Calu3 (cell line): ENCODE data around the gene WLS. TPM values are rescaled to one million over a fixed set of nuclear protein-coding genes. Genes with fewer than 3 reads are reported as not detected.
A peak's percentile ranks its signal among the peaks of the same experiment; 100 is the strongest.

Experiments
- BruUV-seq: library from RNA; stranded (reverse); fragments of 400-500 nt; replicated peaks from 2 replicates; lab custom pipeline; 2021; lab: Mats Ljungman, UMichigan
- CTCF ChIA-PET: fragments of 300-600 bp; sonication (Branson Sonifier 250); formaldehyde crosslinking; loops from one replicate; lab custom pipeline; 2022; ENCODE audit warnings: antibody characterized with exemption; lab: Charles Lee
- DNase-seq: peaks from one replicate; pipeline ENCODE4 v3.0.0; 2022
- H3K27ac Mint-ChIP-seq: one replicate; pipeline ENCODE4 v1.8.0; 2022; ENCODE audit warnings: mixed read lengths; ENCODE audit not compliant: unreplicated experiment
- H3K27me3 Mint-ChIP-seq: one replicate; pipeline ENCODE4 v1.8.0; 2022; ENCODE audit warnings: mixed read lengths; ENCODE audit not compliant: unreplicated experiment
- H3K36me3 Mint-ChIP-seq: one replicate; pipeline ENCODE4 v1.8.0; 2022; ENCODE audit warnings: mild to moderate bottlenecking, moderate library complexity, mixed read lengths; ENCODE audit not compliant: insufficient read depth, unreplicated experiment
- H3K4me1 Mint-ChIP-seq: one replicate; pipeline ENCODE4 v1.8.0; 2022; ENCODE audit warnings: mild to moderate bottlenecking, low read depth, mixed read lengths; ENCODE audit not compliant: unreplicated experiment
- H3K4me3 Mint-ChIP-seq: one replicate; pipeline ENCODE4 v1.8.0; 2022; ENCODE audit warnings: mild to moderate bottlenecking, low read depth, moderate library complexity, mixed read lengths; ENCODE audit not compliant: unreplicated experiment
- H3K9me3 Mint-ChIP-seq: one replicate; pipeline ENCODE4 v1.8.0; 2022; ENCODE audit warnings: low read depth, mixed read lengths; ENCODE audit not compliant: unreplicated experiment
- CTCF ChIP-seq: fragments of 200-600 bp; IDR thresholded peaks from one replicate; pipeline ENCODE4 v1.8.0; 2022; ENCODE audit warnings: antibody characterized with exemption; ENCODE audit not compliant: unreplicated experiment
- intact Hi-C: fragments of 100-400 bp; cut with micrococcal nuclease; formaldehyde crosslinking; loops from one replicate; pipeline ENCODE4 v1.10.0; 2022; ENCODE audit not compliant: unreplicated experiment
- total RNA-seq: library from RNA; stranded (reverse); gene quantifications from 2 replicates; pipeline ENCODE4 v1.2.3, GENCODE V29; 2022

The WLS gene
- total RNA-seq, 1 experiment from 2014 or later: 50.9 TPM

DNA sequence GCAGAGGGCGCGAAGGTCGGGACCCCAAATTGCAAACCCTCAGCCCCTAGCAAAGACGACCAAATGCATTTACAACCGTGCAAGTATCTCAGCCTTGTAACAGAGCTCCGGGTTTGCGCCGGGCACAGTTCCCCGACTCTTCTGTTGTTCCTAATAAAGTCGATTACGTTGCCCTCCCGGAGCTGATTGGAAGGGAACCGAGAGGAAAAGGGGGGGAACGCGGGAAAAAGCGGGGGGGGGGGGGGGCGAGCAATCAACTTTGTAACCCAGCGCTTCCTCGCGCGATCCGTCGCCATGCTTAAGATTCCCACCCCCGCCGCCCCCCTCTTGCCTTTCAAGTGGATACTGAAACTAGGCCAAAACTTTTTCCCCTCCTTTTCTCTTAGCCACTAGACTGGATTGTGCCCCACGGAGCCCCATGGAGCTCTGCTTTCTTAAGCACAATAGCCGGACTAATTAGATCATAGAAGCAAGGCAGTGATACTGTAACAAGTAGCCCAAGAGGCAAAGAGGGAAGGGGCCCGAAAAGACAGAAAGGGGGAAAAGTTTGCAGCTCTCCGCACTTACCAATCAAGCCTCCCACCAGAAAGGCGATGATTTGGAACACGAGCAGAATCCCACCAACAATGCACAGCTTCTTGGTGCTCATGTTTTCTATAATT, 565 bp downstream of the WLS start:
- Mint-ChIP-seq H3K36me3 (peaks cover 26% of the 10 kb centered on the region), H3K27ac (peak overlapping the region; percentile 17), H3K4me3 (peak overlapping the region; percentile 96), H3K4me1 (peaks cover 19% of the 10 kb centered on the region), H3K27me3 (no peaks in the 10 kb centered on the region), H3K9me3 (no peaks in the 10 kb centered on the region)
- intact Hi-C loops: loop anchor here (2.0 to 5.0 kb wide), 4 partner anchors 34 to 111 kb away; no protein-coding TSS in a partner anchor
- no peak for TF ChIP-seq CTCF
- TSS peak; percentile 61 for BruUV-seq
- DNase-seq: peak; percentile 25
- CTCF ChIA-PET: interaction anchor here (0.6 to 2.7 kb wide), 7 partner anchors 34 to 121 kb away, joined by 5 to 13 read pairs (median 7); no protein-coding TSS in a partner anchor

DNA sequence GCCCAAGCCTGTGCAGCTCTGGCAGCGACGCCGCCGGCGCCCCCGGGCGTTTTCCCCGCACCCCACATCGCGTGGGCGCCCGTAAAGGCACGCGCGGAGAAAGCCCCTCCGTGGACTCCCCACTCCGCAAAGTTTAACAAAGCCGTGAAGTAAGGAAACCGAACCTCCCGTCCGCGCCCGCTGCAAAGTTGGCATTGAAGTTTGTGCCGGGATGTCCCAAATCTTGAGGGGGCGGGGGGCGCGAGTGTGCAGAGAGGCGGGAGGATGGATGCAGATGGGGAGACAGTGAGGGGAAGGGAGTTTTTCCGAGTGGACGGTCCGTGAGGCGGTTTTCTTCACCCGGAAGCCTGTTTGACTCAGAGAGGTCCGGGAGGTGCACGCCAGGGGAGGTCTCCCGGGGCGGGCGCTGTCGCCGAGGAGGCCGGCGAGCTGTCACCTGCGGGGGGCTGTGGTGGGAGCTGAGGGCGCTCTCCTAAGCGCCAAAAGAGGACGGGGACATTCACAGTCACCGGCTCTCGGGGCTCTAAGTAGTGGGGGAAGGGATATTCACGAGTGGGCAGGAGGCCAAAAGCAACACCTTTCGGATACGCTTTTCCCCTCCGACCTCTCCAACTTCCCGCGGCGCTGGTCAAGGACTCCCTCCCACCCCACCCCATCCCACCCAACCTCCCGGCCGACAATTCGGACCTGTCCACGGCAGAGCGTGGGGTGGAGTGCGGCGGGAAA, 1.3 kb downstream of the WLS start:
- intact Hi-C loops: loop anchor here (2.0 to 5.0 kb wide), 3 partner anchors 34 to 110 kb away; no protein-coding TSS in a partner anchor
- CTCF ChIA-PET: interaction anchor here (0.6 to 2.0 kb wide), 5 partner anchors 57 to 120 kb away, joined by 6 to 13 read pairs (median 10); no protein-coding TSS in a partner anchor
- Mint-ChIP-seq H3K4me3 (peak overlapping the region; percentile 96), H3K27ac (no peak overlapping the region), H3K9me3 (no peaks in the 10 kb centered on the region), H3K4me1 (peaks cover 19% of the 10 kb centered on the region), H3K27me3 (no peaks in the 10 kb centered on the region), H3K36me3 (peaks cover 26% of the 10 kb centered on the region)
- no peak for TF ChIP-seq CTCF
- DNase-seq: peak; percentile 38
- BruUV-seq: no TSS peak

- Mint-ChIP-seq H3K4me3 (peak overlapping the region; percentile 96), H3K9me3 (no peaks in the 10 kb centered on the region), H3K27ac (no peak overlapping the region), H3K36me3 (peaks cover 26% of the 10 kb centered on the region), H3K4me1 (peaks cover 19% of the 10 kb centered on the region), H3K27me3 (no peaks in the 10 kb centered on the region)
- intact Hi-C loops: loop anchor here (2.0 to 5.0 kb wide), 3 partner anchors 33 to 110 kb away; no protein-coding TSS in a partner anchor
- no peak for TF ChIP-seq CTCF
- TSS peak; percentile 12 for BruUV-seq
- CTCF ChIA-PET: interaction anchor here (2.0 kb wide), 1 partner anchor 110 kb away, joined by 10 read pairs; no protein-coding TSS in a partner anchor
- peak; percentile 7 for DNase-seq
Observed at GRCh38 chr1:68230484-68230802, 1.9 kb downstream of the WLS start.

- Mint-ChIP-seq H3K4me1 (peaks cover 19% of the 10 kb centered on the region), H3K27me3 (no peaks in the 10 kb centered on the region), H3K4me3 (peak overlapping the region; percentile 96), H3K27ac (no peak overlapping the region), H3K9me3 (no peaks in the 10 kb centered on the region), H3K36me3 (peaks cover 26% of the 10 kb centered on the region)
- BruUV-seq: no TSS peak
- TF ChIP-seq CTCF: no peak
- no peak for DNase-seq
- intact Hi-C loops: loop anchor here (2.0 to 5.0 kb wide), 3 partner anchors 33 to 109 kb away; no protein-coding TSS in a partner anchor
- CTCF ChIA-PET: interaction anchor here (0.6 to 2.0 kb wide), 2 partner anchors 110 to 143 kb away, joined by 7 to 10 read pairs; no protein-coding TSS in a partner anchor
Observed at GRCh38 chr1:68229650-68230483, 2.5 kb downstream of the WLS start.
